Measurements from ENCODE around the gene WDR7. TPM values are rescaled to one million over a fixed set of nuclear protein-coding genes. Genes with fewer than 3 reads are reported as not detected.
"Not testable (repeated sequence)": the region's sequence is repeated elsewhere in the genome, so short reads cannot be mapped to it uniquely, and the experiment has no call there.

The WDR7 gene
- total RNA-seq, 2 donors from 2014 or later = 19.7 to 29.0 TPM

DNA sequence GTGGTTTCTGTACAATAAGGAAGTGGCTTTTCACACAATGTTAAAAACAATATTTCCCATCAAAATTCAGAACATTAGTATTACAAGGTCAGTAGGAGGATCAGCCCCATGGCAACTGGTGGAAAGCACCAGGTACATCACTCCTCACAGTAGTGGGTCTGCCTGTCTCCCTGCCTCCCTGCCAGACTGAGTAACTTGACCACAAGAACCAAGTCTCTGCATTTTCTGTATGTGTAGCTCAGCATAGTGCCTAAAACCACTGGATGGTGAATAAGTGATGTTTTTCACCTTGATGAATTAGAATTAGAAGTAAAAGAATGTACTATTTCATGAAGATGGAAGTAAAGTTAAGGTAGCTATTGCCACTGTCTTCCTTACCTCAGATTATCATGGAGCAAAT lies 4.1 kb upstream of the WDR7 start:
- intact Hi-C loops (cut with DNase I) = no loop called here

DNA sequence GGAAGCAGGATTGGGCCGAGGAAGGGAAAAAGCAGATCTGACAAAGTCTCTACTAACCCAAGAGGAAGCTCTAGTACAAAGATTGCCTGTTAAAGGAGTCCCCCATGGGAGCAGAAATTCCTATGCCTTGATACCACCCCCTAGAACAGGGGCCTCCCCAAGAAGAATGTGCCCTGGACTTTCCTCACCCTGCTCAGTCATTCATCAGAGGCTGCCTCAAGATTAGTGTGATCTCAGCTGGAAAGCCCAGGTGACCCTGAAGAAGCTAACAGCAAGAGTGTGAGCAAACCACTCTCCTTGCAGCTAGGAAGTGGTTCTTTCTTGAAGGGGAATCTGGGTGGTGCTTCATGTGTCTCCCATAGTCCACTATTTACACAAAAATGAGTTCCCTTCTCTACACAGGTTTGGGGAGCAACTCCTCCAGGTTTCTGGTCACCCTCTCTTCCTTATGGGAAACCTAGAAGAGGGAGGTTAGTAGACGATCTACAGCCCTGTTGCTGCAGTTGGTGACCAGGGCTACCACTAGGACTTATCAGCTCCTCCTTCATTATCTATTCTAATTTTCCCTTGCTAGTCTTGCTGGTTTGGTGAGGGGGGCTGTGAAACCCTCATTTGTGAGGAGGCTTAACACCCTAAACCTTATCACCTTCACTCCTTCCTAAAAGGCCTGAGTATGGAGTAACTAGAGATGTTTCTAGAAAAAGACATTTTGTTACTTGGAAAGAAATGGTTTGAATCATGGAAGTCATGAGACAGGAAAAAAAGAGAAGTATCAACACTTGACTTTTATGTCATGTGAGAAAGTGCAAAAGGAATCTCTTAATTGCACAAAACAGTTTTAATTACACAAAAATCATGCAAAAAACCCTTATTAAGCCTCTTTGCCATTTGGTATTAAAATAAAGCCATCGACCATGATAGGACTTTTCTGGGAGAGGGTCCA lies 2.9 kb upstream of the WDR7 start:
- no peaks in the 10 kb centered on the region for H3K36me3 ChIP-seq
- intact Hi-C loops (cut with DNase I) = no loop called here
- 94% methylated on average over 3 of the region's 3 CpGs for WGBS
- H3K27ac ChIP-seq = no peak overlapping the region
- H3K9me3 ChIP-seq = no peaks in the 10 kb centered on the region
- no peak for DNase-seq (ENCODE audit: low spot score)
- H3K4me1 ChIP-seq (replicated peaks) = no peaks in the 10 kb centered on the region
- H3K4me3 ChIP-seq = no peak overlapping the region
- TF ChIP-seq, protein P1, sequence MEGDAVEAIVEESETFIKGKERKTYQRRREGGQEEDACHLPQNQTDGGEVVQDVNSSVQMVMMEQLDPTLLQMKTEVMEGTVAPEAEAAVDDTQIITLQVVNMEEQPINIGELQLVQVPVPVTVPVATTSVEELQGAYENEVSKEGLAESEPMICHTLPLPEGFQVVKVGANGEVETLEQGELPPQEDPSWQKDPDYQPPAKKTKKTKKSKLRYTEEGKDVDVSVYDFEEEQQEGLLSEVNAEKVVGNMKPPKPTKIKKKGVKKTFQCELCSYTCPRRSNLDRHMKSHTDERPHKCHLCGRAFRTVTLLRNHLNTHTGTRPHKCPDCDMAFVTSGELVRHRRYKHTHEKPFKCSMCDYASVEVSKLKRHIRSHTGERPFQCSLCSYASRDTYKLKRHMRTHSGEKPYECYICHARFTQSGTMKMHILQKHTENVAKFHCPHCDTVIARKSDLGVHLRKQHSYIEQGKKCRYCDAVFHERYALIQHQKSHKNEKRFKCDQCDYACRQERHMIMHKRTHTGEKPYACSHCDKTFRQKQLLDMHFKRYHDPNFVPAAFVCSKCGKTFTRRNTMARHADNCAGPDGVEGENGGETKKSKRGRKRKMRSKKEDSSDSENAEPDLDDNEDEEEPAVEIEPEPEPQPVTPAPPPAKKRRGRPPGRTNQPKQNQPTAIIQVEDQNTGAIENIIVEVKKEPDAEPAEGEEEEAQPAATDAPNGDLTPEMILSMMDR (IDR thresholded peaks at IDR 0.05) = no peak
- no peak for TF ChIP-seq POLR2AphosphoS5 (IDR thresholded peaks at IDR 0.05)
- no peak for TF ChIP-seq POLR2A (IDR thresholded peaks at IDR 0.05)
- no peaks in the 10 kb centered on the region for H3K27me3 ChIP-seq (replicated peaks; ENCODE audit: insufficient read depth)

More for the DNA sequence above, 4.1 kb upstream of the WDR7 start:
- Histone ChIP-seq H3K4me3 (no peak overlapping the region), H3K27ac (no peak overlapping the region), H3K36me3 (no peaks in the 10 kb centered on the region), H3K27me3 (replicated peaks; ENCODE audit: insufficient read depth) (no peaks in the 10 kb centered on the region), H3K4me1 (replicated peaks) (no peaks in the 10 kb centered on the region), H3K9me3 (no peaks in the 10 kb centered on the region)
- TF ChIP-seq, protein P1 (IDR thresholded peaks at IDR 0.05) = no peak
- no peak for DNase-seq (ENCODE audit: low spot score)

DNA sequence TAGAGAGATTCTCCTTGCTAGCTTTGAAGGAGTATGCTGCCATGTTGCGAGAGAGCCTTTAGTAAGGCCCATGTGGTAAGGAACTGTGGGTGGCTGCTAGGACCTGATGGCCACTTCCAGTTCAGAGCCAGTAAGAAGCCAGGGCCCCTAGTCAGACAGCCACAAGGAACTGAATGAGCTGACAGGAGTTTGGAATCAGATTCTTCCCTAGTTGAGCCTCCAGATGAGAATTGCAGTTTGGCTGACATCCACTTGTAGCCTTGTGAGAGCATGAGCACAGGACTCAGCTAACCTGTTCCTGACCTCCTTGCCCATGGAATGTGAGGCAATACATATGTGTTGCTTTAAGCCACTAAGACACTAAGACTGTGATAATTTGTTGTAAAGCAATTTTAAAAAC lies 1.2 kb upstream of the WDR7 start:
- 100% methylated on average over 1 of the region's 1 CpG for WGBS

DNA sequence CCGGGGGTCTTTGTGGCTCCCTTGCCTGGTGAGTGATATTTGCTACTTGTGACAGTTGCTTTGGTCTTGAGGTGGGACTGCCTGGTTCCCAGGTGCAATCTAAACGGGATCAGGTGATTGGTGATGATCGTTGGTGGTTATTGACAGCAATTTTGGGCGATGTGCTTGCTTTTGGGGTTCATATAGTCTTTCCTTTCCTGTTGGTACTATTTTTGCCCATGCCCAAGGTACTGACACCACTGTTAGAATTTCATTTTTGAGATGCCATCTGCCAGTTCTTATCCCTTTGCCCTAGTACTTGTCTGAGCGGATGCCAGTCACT lies 573 bp downstream of the WDR7 start:
- Histone ChIP-seq H3K36me3 (no peaks in the 10 kb centered on the region), H3K4me3 (peak overlapping the region; percentile 73 to 86), H3K4me1 (replicated peaks) (no peaks in the 10 kb centered on the region), H3K9me3 (no peaks in the 10 kb centered on the region), H3K27ac (peak overlapping the region; percentile 68 to 79), H3K27me3 (replicated peaks; ENCODE audit: insufficient read depth) (no peaks in the 10 kb centered on the region)
- DNase-seq (ENCODE audit: low spot score) = no peak
- TF ChIP-seq POLR2AphosphoS5 (IDR thresholded peaks at IDR 0.05) (no peak), POLR2A (IDR thresholded peaks at IDR 0.05) (no peak)
- TF ChIP-seq, protein P1 (IDR thresholded peaks at IDR 0.05) = no peak
- intact Hi-C loops (cut with DNase I) = no loop called here
- 9% methylated on average over 5 of the region's 5 CpGs for WGBS

More for the DNA sequence above, 1.2 kb upstream of the WDR7 start:
- no peak overlapping the region for H3K4me3 ChIP-seq
- no peak overlapping the region for H3K27ac ChIP-seq
- H3K27me3 ChIP-seq (replicated peaks; ENCODE audit: insufficient read depth) = no peaks in the 10 kb centered on the region
- TF ChIP-seq POLR2A (IDR thresholded peaks at IDR 0.05) (no peak), POLR2AphosphoS5 (IDR thresholded peaks at IDR 0.05) (no peak)
- TF ChIP-seq, protein P1 (IDR thresholded peaks at IDR 0.05) = no peak
- intact Hi-C loops (cut with DNase I) = no loop called here
- no peak for DNase-seq (ENCODE audit: low spot score)
- no peaks in the 10 kb centered on the region for H3K36me3 ChIP-seq
- H3K9me3 ChIP-seq = no peaks in the 10 kb centered on the region
- H3K4me1 ChIP-seq (replicated peaks) = no peaks in the 10 kb centered on the region

DNA sequence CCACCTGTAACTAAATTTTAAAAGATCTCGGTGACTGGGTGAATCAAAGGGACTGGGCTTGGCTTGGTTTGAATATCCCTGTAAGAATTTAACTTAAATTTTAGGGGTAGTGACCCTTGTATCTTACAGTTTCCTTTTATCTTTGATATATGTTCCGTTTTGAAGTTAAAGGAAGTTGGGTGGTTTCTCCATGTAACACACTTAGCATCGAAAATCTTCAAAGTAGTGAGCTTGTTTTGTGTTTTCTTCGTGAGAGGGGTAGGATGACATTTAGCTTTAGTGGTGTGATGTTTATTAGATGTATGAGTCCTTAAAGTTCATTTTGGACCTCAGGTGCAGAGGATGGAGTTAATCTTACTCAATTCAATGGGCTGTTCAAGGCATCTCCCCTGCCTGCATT lies 1.6 kb downstream of the WDR7 start:
- no peaks in the 10 kb centered on the region for H3K9me3 ChIP-seq
- TF ChIP-seq, protein P1 (IDR thresholded peaks at IDR 0.05) = no peak
- TF ChIP-seq POLR2A (IDR thresholded peaks at IDR 0.05) (no peak), POLR2AphosphoS5 (IDR thresholded peaks at IDR 0.05) (no peak)
- H3K36me3 ChIP-seq = no peaks in the 10 kb centered on the region
- no peak for DNase-seq (ENCODE audit: low spot score)
- no peak overlapping the region for H3K4me3 ChIP-seq
- H3K27me3 ChIP-seq (replicated peaks; ENCODE audit: insufficient read depth) = no peaks in the 10 kb centered on the region
- H3K27ac ChIP-seq = no peak overlapping the region
- intact Hi-C loops (cut with DNase I) = no loop called here
- H3K4me1 ChIP-seq (replicated peaks) = no peaks in the 10 kb centered on the region
- WGBS = 66% methylated on average over 4 of the region's 4 CpGs

DNA sequence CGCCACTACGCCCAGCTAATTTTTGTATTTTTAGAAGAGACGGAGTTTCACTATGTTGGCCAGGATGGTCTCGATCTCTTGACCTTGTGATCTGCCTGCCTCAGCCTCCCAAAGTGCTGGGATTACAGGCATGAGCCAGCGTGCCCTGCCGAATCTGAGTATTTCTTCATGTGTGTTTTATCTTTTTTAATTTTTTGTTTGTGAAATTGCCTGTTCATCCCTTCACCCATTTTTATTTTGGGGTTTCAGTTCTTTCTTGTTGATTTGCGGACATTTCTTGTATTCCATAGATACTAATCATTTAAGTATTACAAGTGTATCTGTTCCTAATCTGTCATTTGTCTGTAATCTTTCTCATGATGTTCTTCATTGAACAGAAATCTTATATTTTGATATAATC lies 3.1 kb downstream of the WDR7 start:
- intact Hi-C loops (cut with DNase I); H3K27me3 ChIP-seq (replicated peaks; ENCODE audit: insufficient read depth); DNase-seq (ENCODE audit: low spot score); H3K36me3 ChIP-seq; H3K27ac ChIP-seq; H3K4me3 ChIP-seq; H3K4me1 ChIP-seq (replicated peaks); H3K9me3 ChIP-seq: not testable (repeated sequence)
- WGBS = 99% methylated on average over 7 of the region's 7 CpGs

Measured in prostate gland (tissue), 2 donors.